ENCODE data around the gene DNAH1.

DNAH1 gene

GRCh38 chr3:52343946-52344600 is 28.0 kb downstream of the DNAH1 start:
- DNase-seq: no peak

GRCh38 chr3:52345521-52346109 is 29.5 kb downstream of the DNAH1 start:
- DNase-seq: no peak

- no peak for DNase-seq
Observed at GRCh38 chr3:52346623-52347530, 30.8 kb downstream of the DNAH1 start.

- DNase-seq: no peak
Observed at GRCh38 chr3:52347716-52348635, 31.9 kb downstream of the DNAH1 start.

GRCh38 chr3:52349131-52349530 is 33.0 kb downstream of the DNAH1 start:
- no peak for DNase-seq

GRCh38 chr3:52349611-52350395 is 33.7 kb downstream of the DNAH1 start:
- DNase-seq: no peak

- no peak for DNase-seq
Observed at GRCh38 chr3:52350416-52350815, 34.3 kb downstream of the DNAH1 start.

GRCh38 chr3:52350981-52351761 is 35.1 kb downstream of the DNAH1 start:
- DNase-seq: no peak

GRCh38 chr3:52351762-52352368 is 35.7 kb downstream of the DNAH1 start:
- DNase-seq: no peak

- no peak for DNase-seq
Observed at GRCh38 chr3:52352566-52352965, 36.4 kb downstream of the DNAH1 start.

- DNase-seq: no peak
Observed at GRCh38 chr3:52353291-52353855, 37.3 kb downstream of the DNAH1 start.

- no peak for DNase-seq
Observed at GRCh38 chr3:52354676-52355075, 38.6 kb downstream of the DNAH1 start.

- DNase-seq: no peak
Observed at GRCh38 chr3:52355526-52355925, 39.4 kb downstream of the DNAH1 start.

GRCh38 chr3:52356126-52356525 is 40.0 kb downstream of the DNAH1 start:
- DNase-seq: no peak

- DNase-seq: no peak
Observed at GRCh38 chr3:52357151-52358080, 41.3 kb downstream of the DNAH1 start.

GRCh38 chr3:52358362-52358940 is 42.3 kb downstream of the DNAH1 start:
- DNase-seq: no peak

- no peak for DNase-seq
Observed at GRCh38 chr3:52359116-52359855, 43.2 kb downstream of the DNAH1 start.

GRCh38 chr3:52361011-52361410 is 44.9 kb downstream of the DNAH1 start:
- DNase-seq: no peak
